Nephron (organoid): ENCODE measurements around the gene NDFIP2.

Experiments
- H3K27ac Mint-ChIP-seq, 3 experiments: 2 replicates each; pipeline ENCODE4 v1.8.0; 2020; ENCODE audit warnings: mixed read lengths in 3 of 3, mild to moderate bottlenecking in 2 of 3, moderate library complexity in 1 of 3
- H3K27me3 Mint-ChIP-seq: 2 replicates; pipeline ENCODE4 v1.8.0; 2021; ENCODE audit warnings: low read depth, mild to moderate bottlenecking, moderate library complexity, mixed read lengths
- H3K36me3 Mint-ChIP-seq: 2 replicates; pipeline ENCODE4 v1.8.0; 2020; ENCODE audit warnings: low read depth, mixed read lengths
- H3K4me1 Mint-ChIP-seq: 2 replicates; pipeline ENCODE4 v1.8.0; 2020; ENCODE audit warnings: mixed read lengths
- H3K4me3 Mint-ChIP-seq, 3 experiments: 2 replicates each; pipeline ENCODE4 v1.8.0; 2020; ENCODE audit warnings: mild to moderate bottlenecking in 3 of 3, mixed read lengths in 3 of 3, moderate library complexity in 2 of 3
- H3K9me3 Mint-ChIP-seq: 2 replicates; pipeline ENCODE4 v1.8.0; 2020; ENCODE audit warnings: mixed read lengths
- CTCF ChIP-seq, 3 experiments: fragments of 200-600 bp; sonication (generic); IDR thresholded peaks; one replicate each; pipeline ENCODE4 v1.5.0; 2021; ENCODE audit warnings: antibody characterized with exemption in 3 of 3; ENCODE audit not compliant: unreplicated experiment in 3 of 3

Gene NDFIP2

GRCh38 chr13:79475569-79475968, 5.4 kb upstream of the NDFIP2 start:
- Mint-ChIP-seq H3K4me3 (no peak overlapping the region), H3K9me3 (peaks cover 3% of the 10 kb centered on the region), H3K36me3 (no peaks in the 10 kb centered on the region), H3K4me1 (no peaks in the 10 kb centered on the region), H3K27me3 (peaks cover 5% of the 10 kb centered on the region), H3K27ac (no peak overlapping the region)
- no peak for TF ChIP-seq CTCF (IDR thresholded peaks at IDR 0.05; ENCODE audit: unreplicated experiment in 3 of 3)

- Mint-ChIP-seq H3K9me3 (peaks cover 3% of the 10 kb centered on the region), H3K27ac (no peak overlapping the region), H3K36me3 (no peaks in the 10 kb centered on the region), H3K4me3 (no peak overlapping the region), H3K4me1 (peaks cover 2% of the 10 kb centered on the region), H3K27me3 (peaks cover 10% of the 10 kb centered on the region)
- TF ChIP-seq CTCF (IDR thresholded peaks at IDR 0.05; ENCODE audit: unreplicated experiment in 3 of 3) = no peak
Observed at GRCh38 chr13:79477968-79478367, 3.0 kb upstream of the NDFIP2 start.

- Mint-ChIP-seq H3K4me1 (peaks cover 16% of the 10 kb centered on the region), H3K27ac (no peak overlapping the region), H3K4me3 (peak overlapping the region; percentile 90 to 96 (median 96)), H3K27me3 (peaks cover 10% of the 10 kb centered on the region), H3K36me3 (no peaks in the 10 kb centered on the region), H3K9me3 (no peaks in the 10 kb centered on the region)
- TF ChIP-seq CTCF (IDR thresholded peaks at IDR 0.05; ENCODE audit: unreplicated experiment in 3 of 3) = no peak
Observed at GRCh38 chr13:79479882-79480281, 1.1 kb upstream of the NDFIP2 start.

- H3K9me3 Mint-ChIP-seq = no peaks in the 10 kb centered on the region
- H3K27ac Mint-ChIP-seq = peak overlapping the region; percentile 69 to 89 (median 89)
- no peaks in the 10 kb centered on the region for H3K36me3 Mint-ChIP-seq
- peak overlapping the region; percentile 90 to 96 (median 96) for H3K4me3 Mint-ChIP-seq
- H3K4me1 Mint-ChIP-seq = peaks cover 26% of the 10 kb centered on the region
- TF ChIP-seq CTCF (IDR thresholded peaks at IDR 0.05; ENCODE audit: unreplicated experiment in 3 of 3) = no peak
- H3K27me3 Mint-ChIP-seq = peaks cover 10% of the 10 kb centered on the region
Observed at GRCh38 chr13:79481685-79482052, 714 bp downstream of the NDFIP2 start.

- H3K4me1 Mint-ChIP-seq = peaks cover 26% of the 10 kb centered on the region
- TF ChIP-seq CTCF (IDR thresholded peaks at IDR 0.05; ENCODE audit: unreplicated experiment in 3 of 3) = no peak
- H3K4me3 Mint-ChIP-seq = peak overlapping the region; percentile 90 to 96 (median 96)
- peak overlapping the region; percentile 69 to 89 (median 72) for H3K27ac Mint-ChIP-seq
- no peaks in the 10 kb centered on the region for H3K36me3 Mint-ChIP-seq
- no peaks in the 10 kb centered on the region for H3K9me3 Mint-ChIP-seq
- H3K27me3 Mint-ChIP-seq = peaks cover 9% of the 10 kb centered on the region
Observed at GRCh38 chr13:79482281-79482970, 1.5 kb downstream of the NDFIP2 start.

- no peaks in the 10 kb centered on the region for H3K36me3 Mint-ChIP-seq
- peak overlapping the region; percentile 3 to 32 (median 18) for H3K27ac Mint-ChIP-seq
- H3K9me3 Mint-ChIP-seq = no peaks in the 10 kb centered on the region
- no peak for TF ChIP-seq CTCF (IDR thresholded peaks at IDR 0.05; ENCODE audit: unreplicated experiment in 3 of 3)
- peaks cover 6% of the 10 kb centered on the region for H3K27me3 Mint-ChIP-seq
- peak overlapping the region; percentile 75 to 79 (median 78) for H3K4me3 Mint-ChIP-seq
- H3K4me1 Mint-ChIP-seq = peaks cover 26% of the 10 kb centered on the region
Observed at GRCh38 chr13:79483086-79483706, 2.2 kb downstream of the NDFIP2 start.
